Mesenchymal stem cell (in vitro differentiated cells and primary cell): ENCODE results near the gene TRAIP. TPM values are rescaled to one million over a fixed set of nuclear protein-coding genes. Genes with fewer than 3 reads are reported as not detected.
"Not testable (repeated sequence)": the region's sequence is repeated elsewhere in the genome, so short reads cannot be mapped to it uniquely, and the experiment has no call there.

ENCODE experiments used
- DNase-seq: peaks from one replicate; pipeline ENCODE4 v3.0.0-alpha.2; 2013
- H2AFZ ChIP-seq: one replicate; pipeline ENCODE4 v1.6.1; 2013; ENCODE audit warnings: low read depth, mild to moderate bottlenecking, control low read depth, inconsistent platforms, low read length, moderate library complexity
- H2AK5ac ChIP-seq: 2 replicates; pipeline ENCODE4 v1.6.1; 2013; ENCODE audit warnings: low read length, moderate library complexity, mild to moderate bottlenecking, inconsistent platforms; ENCODE audit not compliant: severe bottlenecking
- H2BK120ac ChIP-seq: one replicate; pipeline ENCODE4 v1.6.1; 2013; ENCODE audit warnings: low read depth, mild to moderate bottlenecking, inconsistent platforms, low read length, moderate library complexity
- H2BK12ac ChIP-seq, 2 experiments: one replicate each; pipeline ENCODE4 v1.6.1; 2013; ENCODE audit warnings: inconsistent platforms in 2 of 2, low read length in 2 of 2, mild to moderate bottlenecking in 2 of 2, moderate library complexity in 2 of 2, control low read depth in 1 of 2
- H2BK15ac ChIP-seq: one replicate; pipeline ENCODE4 v1.6.1; 2013; ENCODE audit warnings: mild to moderate bottlenecking, low read depth, inconsistent platforms; ENCODE audit not compliant: poor library complexity, severe bottlenecking
- H2BK5ac ChIP-seq: 2 replicates; pipeline ENCODE4 v1.6.1; 2013; ENCODE audit warnings: low read depth, mild to moderate bottlenecking, low read length, control low read depth, inconsistent platforms; ENCODE audit not compliant: poor library complexity, severe bottlenecking
- H3K14ac ChIP-seq, 2 experiments: one replicate each; pipeline ENCODE4 v1.6.1; 2013; ENCODE audit warnings: inconsistent platforms in 2 of 2, low read length in 2 of 2, control low read depth in 1 of 2, mild to moderate bottlenecking in 1 of 2, moderate library complexity in 1 of 2
- H3K18ac ChIP-seq, 2 experiments: one replicate each; pipeline ENCODE4 v1.6.1; 2013; ENCODE audit warnings: inconsistent platforms in 2 of 2, low read length in 2 of 2, control low read depth in 1 of 2, low read depth in 1 of 2, mild to moderate bottlenecking in 1 of 2
- H3K23ac ChIP-seq, 2 experiments: one replicate each; pipeline ENCODE4 v1.6.1; 2013; ENCODE audit warnings: inconsistent platforms in 2 of 2, low read length in 2 of 2, mild to moderate bottlenecking in 2 of 2, moderate library complexity in 2 of 2, control low read depth in 1 of 2
- H3K27ac ChIP-seq: 2 replicates; pipeline ENCODE4 v1.5.1; 2013; ENCODE audit warnings: mild to moderate bottlenecking, moderate library complexity, low read length, control low read depth, inconsistent platforms; ENCODE audit not compliant: poor library complexity, severe bottlenecking
- H3K27me3 ChIP-seq, 2 experiments: 2 replicates each; pipeline versions ENCODE4 v1.6.1 to v1.7.0; 2013; ENCODE audit warnings: low read length in 2 of 2, mild to moderate bottlenecking in 2 of 2, moderate library complexity in 2 of 2, control low read depth in 1 of 2, inconsistent platforms in 1 of 2; ENCODE audit not compliant: control insufficient read depth in 1 of 2, insufficient read depth in 1 of 2
- H3K36me3 ChIP-seq, 2 experiments: 2 replicates each; pipeline versions ENCODE4 v1.6.1 to v1.7.0; 2013; ENCODE audit warnings: low read length in 2 of 2, control low read depth in 1 of 2, inconsistent platforms in 1 of 2, low read depth in 1 of 2, mild to moderate bottlenecking in 1 of 2; ENCODE audit not compliant: insufficient read depth in 2 of 2, control insufficient read depth in 1 of 2
- H3K4ac ChIP-seq, 2 experiments: one replicate each; pipeline ENCODE4 v1.6.1; 2013; ENCODE audit warnings: inconsistent platforms in 2 of 2, low read length in 2 of 2, mild to moderate bottlenecking in 2 of 2, moderate library complexity in 2 of 2, control low read depth in 1 of 2, low read depth in 1 of 2
- H3K4me1 ChIP-seq: 2 replicates; pipeline ENCODE4 v1.6.1; 2013; ENCODE audit warnings: low read depth, low read length, control low read depth; ENCODE audit not compliant: control insufficient read depth, insufficient read depth
- H3K4me2 ChIP-seq: 2 replicates; pipeline ENCODE4 v1.6.1; 2013; ENCODE audit warnings: low read length, mild to moderate bottlenecking, inconsistent platforms; ENCODE audit not compliant: poor library complexity, severe bottlenecking
- H3K4me3 ChIP-seq, 2 experiments: 2 replicates each; pipeline versions ENCODE4 v1.5.1 to v1.7.0; 2013; ENCODE audit warnings: low read length in 2 of 2, mild to moderate bottlenecking in 2 of 2, control low read depth in 1 of 2, low read depth in 1 of 2; ENCODE audit not compliant: insufficient read depth in 1 of 2
- H3K79me1 ChIP-seq: replicated peaks from 2 replicates; pipeline ENCODE4 v1.6.1; 2013; ENCODE audit warnings: mild to moderate bottlenecking, control low read depth, low read length, inconsistent platforms; ENCODE audit not compliant: poor library complexity, severe bottlenecking
- H3K9ac ChIP-seq: 2 replicates; pipeline ENCODE4 v1.7.0; 2013; ENCODE audit warnings: mild to moderate bottlenecking, low read length, moderate library complexity
- H3K9me3 ChIP-seq: 2 replicates; pipeline ENCODE4 v1.7.0; 2013; ENCODE audit warnings: mild to moderate bottlenecking, low read length; ENCODE audit not compliant: control insufficient read depth
- H4K8ac ChIP-seq: one replicate; pipeline ENCODE4 v1.6.1; 2013; ENCODE audit warnings: inconsistent platforms, mild to moderate bottlenecking, low read length, moderate library complexity
- H4K91ac ChIP-seq: one replicate; pipeline ENCODE4 v1.6.1; 2013; ENCODE audit warnings: mild to moderate bottlenecking, low read length, inconsistent platforms
- WGBS: methylation state at CpG from one replicate; pipeline ENCODE4 v1.1.7; 2013; ENCODE audit warnings: mixed read lengths; 5-methylcytosine and 5-hydroxymethylcytosine counted together
- polyA plus RNA-seq, 2 experiments: library from polyadenylated mRNA; stranded (reverse); fragments of 200-250 nt; gene quantifications; one replicate each; pipeline ENCODE4 v1.2.3, GENCODE V29; 2013

The TRAIP gene, protein sequence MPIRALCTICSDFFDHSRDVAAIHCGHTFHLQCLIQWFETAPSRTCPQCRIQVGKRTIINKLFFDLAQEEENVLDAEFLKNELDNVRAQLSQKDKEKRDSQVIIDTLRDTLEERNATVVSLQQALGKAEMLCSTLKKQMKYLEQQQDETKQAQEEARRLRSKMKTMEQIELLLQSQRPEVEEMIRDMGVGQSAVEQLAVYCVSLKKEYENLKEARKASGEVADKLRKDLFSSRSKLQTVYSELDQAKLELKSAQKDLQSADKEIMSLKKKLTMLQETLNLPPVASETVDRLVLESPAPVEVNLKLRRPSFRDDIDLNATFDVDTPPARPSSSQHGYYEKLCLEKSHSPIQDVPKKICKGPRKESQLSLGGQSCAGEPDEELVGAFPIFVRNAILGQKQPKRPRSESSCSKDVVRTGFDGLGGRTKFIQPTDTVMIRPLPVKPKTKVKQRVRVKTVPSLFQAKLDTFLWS
- 2.3 TPM for polyA plus RNA-seq (2013, experiment 1 of 2)
- 1.8 TPM for polyA plus RNA-seq (2013, experiment 2 of 2)

DNA sequence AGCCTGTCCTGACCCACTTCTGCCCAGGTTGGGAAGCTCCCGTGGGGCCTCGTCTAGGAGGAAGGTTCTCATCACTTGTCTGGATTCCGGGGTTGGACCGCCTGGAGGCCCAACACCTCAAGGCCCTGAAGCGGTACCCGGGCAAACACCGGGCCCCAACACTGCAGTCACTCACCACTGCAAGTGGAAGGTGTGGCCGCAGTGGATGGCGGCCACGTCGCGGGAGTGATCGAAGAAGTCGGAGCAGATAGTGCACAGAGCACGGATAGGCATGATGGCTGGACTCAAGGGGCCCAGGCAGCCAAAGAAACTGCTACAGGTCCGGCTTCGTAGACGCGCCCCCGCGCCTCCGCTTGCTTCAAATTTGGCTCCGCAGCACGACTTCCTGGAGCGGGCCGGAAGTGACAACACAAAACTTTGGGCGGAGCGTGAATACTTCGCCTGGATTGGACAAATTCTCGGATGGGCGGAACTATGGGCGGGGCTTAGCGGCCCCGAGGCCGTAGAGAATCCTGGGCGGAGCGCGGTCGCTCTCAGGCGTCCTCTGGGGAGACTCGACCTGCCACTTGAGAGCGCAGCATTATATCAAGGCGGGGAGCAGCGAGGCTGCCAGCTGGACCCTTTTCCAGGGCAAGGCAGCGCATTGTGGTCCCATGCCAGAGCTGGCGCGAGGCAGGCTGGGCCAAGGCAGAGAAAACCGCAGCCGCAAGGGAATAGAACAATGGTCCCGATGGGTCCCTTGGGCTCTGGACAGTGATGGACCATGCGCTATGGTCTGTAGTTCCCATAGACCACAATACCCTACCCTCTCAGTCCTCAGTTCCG is at the start of gene TRAIP:
TSS of gene TRAIP (minus strand) at position 384 of the 825 bp plus-strand sequence. CDS start at position 273, 111 bp downstream.
- peak within 1 kb of the TSS; percentile 92 for H4K91ac ChIP-seq
- peaks cover 0 to 6% of the 10 kb centered on the region in 2 experiments for H3K27me3 ChIP-seq
- H2BK5ac ChIP-seq: no peak within 1 kb of the TSS
- H3K4me1 ChIP-seq: peaks cover 8% of the 10 kb centered on the region
- peak within 1 kb of the TSS; percentile 91 for H3K4me2 ChIP-seq
- H3K27ac ChIP-seq: no peak within 1 kb of the TSS
- peak within 1 kb of the TSS; percentile 98 for H4K8ac ChIP-seq
- WGBS: 6% methylated on average over 52 of the region's 52 CpGs
- H3K79me1 ChIP-seq: peaks cover 9% of the 10 kb centered on the region
- H3K4me3 ChIP-seq: peak within 1 kb of the TSS; percentile 75 to 96
- H3K9me3 ChIP-seq: no peaks in the 10 kb centered on the region
- no peak within 1 kb of the TSS for H3K23ac ChIP-seq
- peak within 1 kb of the TSS; percentile 89 for H2AFZ ChIP-seq
- no peak within 1 kb of the TSS for H2AK5ac ChIP-seq
- H3K18ac ChIP-seq: peak within 1 kb of the TSS; percentile 65 to 89
- H3K36me3 ChIP-seq: peaks cover 0 to 2% of the 10 kb centered on the region in 2 experiments
- peak; percentile 93 for DNase-seq
- no peak within 1 kb of the TSS for H2BK120ac ChIP-seq
- H3K4ac ChIP-seq: peak within 1 kb of the TSS; percentile 86 to 93
- peak within 1 kb of the TSS; percentile 79 for H3K9ac ChIP-seq
- no peak within 1 kb of the TSS for H2BK12ac ChIP-seq
- peak within 1 kb of the TSS; percentile 82 for H2BK15ac ChIP-seq
- no peak within 1 kb of the TSS for H3K14ac ChIP-seq

- H2BK5ac ChIP-seq, H4K8ac ChIP-seq, H3K14ac ChIP-seq, H3K23ac ChIP-seq, H3K4ac ChIP-seq, H2BK15ac ChIP-seq, H3K4me3 ChIP-seq, H4K91ac ChIP-seq, H3K27me3 ChIP-seq, H3K79me1 ChIP-seq, H2AK5ac ChIP-seq, H3K4me2 ChIP-seq, H3K9ac ChIP-seq, H2AFZ ChIP-seq, DNase-seq, H3K18ac ChIP-seq, H2BK12ac ChIP-seq, H3K27ac ChIP-seq, H2BK120ac ChIP-seq, H3K9me3 ChIP-seq: not testable (repeated sequence)
- peaks cover 7 to 10% of the 10 kb centered on the region in 2 experiments for H3K36me3 ChIP-seq
- over 99% methylated on average over 12 of the region's 13 CpGs for WGBS
- peaks cover 19% of the 10 kb centered on the region for H3K4me1 ChIP-seq
Measured at GRCh38 chr3:49904448-49904847, 48.1 kb upstream of the TRAIP start.

- Histone ChIP-seq H3K4ac (no peak within 1 kb of the TSS), H2BK120ac (peak within 1 kb of the TSS; percentile 0), H2BK5ac (no peak within 1 kb of the TSS), H3K4me2 (peak within 1 kb of the TSS; percentile 25), H2AFZ (peak within 1 kb of the TSS; percentile 54), H3K27ac (no peak within 1 kb of the TSS), H2BK12ac (no peak within 1 kb of the TSS), H3K4me1 (peaks cover 19% of the 10 kb centered on the region), H3K9ac (peak within 1 kb of the TSS; percentile 64), H3K27me3 (no peaks in the 10 kb centered on the region), H3K4me3 (peak within 1 kb of the TSS in 1 of 2 experiments; percentile 67), H2BK15ac (no peak within 1 kb of the TSS), H4K8ac (peak within 1 kb of the TSS; percentile 70), H2AK5ac (no peak within 1 kb of the TSS), H3K14ac (no peak within 1 kb of the TSS), H3K23ac (no peak within 1 kb of the TSS), H3K36me3 (peaks cover 0 to 3% of the 10 kb centered on the region in 2 experiments), H3K18ac (peak within 1 kb of the TSS in 1 of 2 experiments; percentile 67), H4K91ac (no peak within 1 kb of the TSS), H3K79me1 (no peaks in the 10 kb centered on the region), H3K9me3 (no peaks in the 10 kb centered on the region)
- 43% methylated on average over 55 of the region's 65 CpGs for WGBS
- peak; percentile 27 for DNase-seq
Measured at GRCh38 chr3:49903451-49904424, 47.4 kb upstream of the TRAIP start, which contains the start of gene MST1R. TSS of gene MST1R (minus strand) at chr3:49903873. CDS start at chr3:49903609, 264 bp downstream.
